Neural cell (in vitro differentiated cells): Measurements from ENCODE around the gene NTN5.

Source experiments
- EZH2 ChIP-seq: fragments of 200-600, 300-800 bp; shearing (Covaris generic), sonication (generic); IDR thresholded peaks from 2 replicates; pipeline ENCODE4 v1.6.1; 2014; ENCODE audit warnings: antibody characterized with exemption, low read length, borderline replicate concordance, mild to moderate bottlenecking; ENCODE audit not compliant: insufficient read depth, poor library complexity, severe bottlenecking
- POLR2AphosphoS5 ChIP-seq: IDR thresholded peaks from 2 replicates; pipeline ENCODE4 v1.6.1; 2012

DNA sequence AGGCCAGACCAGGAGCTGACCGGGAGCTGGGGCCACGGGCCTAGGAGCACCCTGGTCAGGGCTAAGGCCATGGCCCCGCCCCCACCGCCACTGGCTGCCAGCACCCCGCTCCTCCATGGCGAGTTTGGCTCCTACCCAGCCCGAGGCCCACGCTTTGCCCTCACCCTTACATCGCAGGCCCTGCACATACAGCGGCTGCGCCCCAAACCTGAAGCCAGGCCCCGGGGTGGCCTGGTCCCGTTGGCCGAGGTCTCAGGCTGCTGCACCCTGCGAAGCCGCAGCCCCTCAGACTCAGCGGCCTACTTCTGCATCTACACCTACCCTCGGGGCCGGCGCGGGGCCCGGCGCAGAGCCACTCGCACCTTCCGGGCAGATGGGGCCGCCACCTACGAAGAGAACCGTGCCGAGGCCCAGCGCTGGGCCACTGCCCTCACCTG is 46.9 kb downstream of the NTN5 start:
- no peak for TF ChIP-seq EZH2
- no peak for TF ChIP-seq POLR2AphosphoS5
